GM12865 (cell line): ENCODE measurements around the gene MYO1E.

Experiments used
- DNase-seq: peaks from one replicate; pipeline ENCODE4 v3.0.0; 2010; ENCODE audit warnings: low read depth
- H3K4me3 ChIP-seq: 2 replicates; pipeline ENCODE4 v1.5.1; 2011; ENCODE audit warnings: mild to moderate bottlenecking, low read depth, low read length, control low read depth
- CTCF ChIP-seq: IDR thresholded peaks from 2 replicates; pipeline ENCODE4 v1.5.1; 2011; ENCODE audit warnings: low read length, control low read depth, low read depth, inconsistent platforms; ENCODE audit not compliant: insufficient read depth; ENCODE audit errors: missing control alignments

The MYO1E gene

GRCh38 chr15:59230531-59231055 lies 142.1 kb downstream of the MYO1E start:
- TF ChIP-seq CTCF: no peak
- no peak for DNase-seq
- H3K4me3 ChIP-seq: no peak overlapping the region

- DNase-seq: no peak
- no peak for TF ChIP-seq CTCF
- H3K4me3 ChIP-seq: no peak overlapping the region
Measured at GRCh38 chr15:59229453-59229852, 143.2 kb downstream of the MYO1E start.

GRCh38 chr15:59229015-59229414 lies 143.7 kb downstream of the MYO1E start:
- no peak for TF ChIP-seq CTCF
- DNase-seq: no peak
- H3K4me3 ChIP-seq: no peak overlapping the region

DNA sequence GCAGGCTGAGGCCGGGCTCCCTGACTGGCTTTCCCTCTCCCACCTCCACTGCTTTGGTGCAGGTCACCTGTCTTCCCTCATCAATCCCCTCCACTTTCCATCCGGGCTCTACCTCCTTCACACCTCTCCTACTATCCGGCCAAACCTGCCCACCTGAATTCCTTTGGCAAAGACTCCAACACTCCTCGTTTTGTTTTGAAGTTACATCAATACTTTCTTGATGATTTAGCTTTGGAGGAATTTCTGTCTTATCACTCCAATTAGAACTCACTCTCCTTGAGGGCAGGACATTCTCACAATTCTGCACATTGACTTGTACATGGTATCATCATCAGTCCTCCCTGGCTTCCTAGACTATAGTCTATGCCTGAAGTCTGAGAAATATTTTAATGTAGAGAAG lies 145.7 kb downstream of the MYO1E start:
- DNase-seq: no peak
- TF ChIP-seq CTCF: no peak
- H3K4me3 ChIP-seq: no peak overlapping the region

- no peak for DNase-seq
- TF ChIP-seq CTCF: no peak
- no peak overlapping the region for H3K4me3 ChIP-seq
Measured at GRCh38 chr15:59224474-59224873, 148.2 kb downstream of the MYO1E start.

- TF ChIP-seq CTCF: no peak
- DNase-seq: no peak
- no peak overlapping the region for H3K4me3 ChIP-seq
Measured at GRCh38 chr15:59223736-59224135, 148.9 kb downstream of the MYO1E start.

- DNase-seq: no peak
- no peak overlapping the region for H3K4me3 ChIP-seq
- no peak for TF ChIP-seq CTCF
Measured at GRCh38 chr15:59222906-59223550, 149.6 kb downstream of the MYO1E start.
